Measurements from ENCODE around the gene NDST1.

Gene NDST1

GRCh38 chr5:150553402-150553801, 45.5 kb downstream of the NDST1 start:
- in situ Hi-C loops (cut with MboI; ENCODE audit: low pct_unique_long_range_greater_than_20kb, low sequenced_read_pairs, unreplicated experiment) = loop anchor here (25.0 kb wide), 1 partner anchor 259 kb away; no protein-coding TSS in a partner anchor
- TF ChIP-seq, protein P1, sequence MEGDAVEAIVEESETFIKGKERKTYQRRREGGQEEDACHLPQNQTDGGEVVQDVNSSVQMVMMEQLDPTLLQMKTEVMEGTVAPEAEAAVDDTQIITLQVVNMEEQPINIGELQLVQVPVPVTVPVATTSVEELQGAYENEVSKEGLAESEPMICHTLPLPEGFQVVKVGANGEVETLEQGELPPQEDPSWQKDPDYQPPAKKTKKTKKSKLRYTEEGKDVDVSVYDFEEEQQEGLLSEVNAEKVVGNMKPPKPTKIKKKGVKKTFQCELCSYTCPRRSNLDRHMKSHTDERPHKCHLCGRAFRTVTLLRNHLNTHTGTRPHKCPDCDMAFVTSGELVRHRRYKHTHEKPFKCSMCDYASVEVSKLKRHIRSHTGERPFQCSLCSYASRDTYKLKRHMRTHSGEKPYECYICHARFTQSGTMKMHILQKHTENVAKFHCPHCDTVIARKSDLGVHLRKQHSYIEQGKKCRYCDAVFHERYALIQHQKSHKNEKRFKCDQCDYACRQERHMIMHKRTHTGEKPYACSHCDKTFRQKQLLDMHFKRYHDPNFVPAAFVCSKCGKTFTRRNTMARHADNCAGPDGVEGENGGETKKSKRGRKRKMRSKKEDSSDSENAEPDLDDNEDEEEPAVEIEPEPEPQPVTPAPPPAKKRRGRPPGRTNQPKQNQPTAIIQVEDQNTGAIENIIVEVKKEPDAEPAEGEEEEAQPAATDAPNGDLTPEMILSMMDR (IDR thresholded peaks at IDR 0.05; ENCODE audit: extremely low read depth, insufficient read depth, missing control alignments) = no peak

DNA sequence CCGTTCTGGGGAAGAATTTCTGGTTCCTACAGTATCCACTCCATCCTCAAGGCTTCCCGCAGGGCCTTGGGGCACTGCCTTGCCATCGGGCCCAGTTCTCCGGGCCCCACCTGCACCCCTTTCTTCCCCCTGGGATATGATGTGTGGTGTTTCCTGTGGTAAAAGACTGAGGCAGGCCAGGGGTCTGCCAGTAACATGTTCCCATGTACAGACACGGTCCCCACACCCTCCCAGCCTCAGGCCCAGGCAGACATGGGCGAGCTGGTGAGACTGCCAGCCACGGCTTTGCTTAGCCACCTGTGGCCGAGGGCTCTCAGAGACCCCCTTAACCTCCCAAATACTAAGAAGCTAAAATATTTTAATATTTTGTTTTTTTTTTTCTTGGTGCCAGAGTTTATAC, 46.0 kb downstream of the NDST1 start:
- DNase-seq (ENCODE audit: low spot score) = no peak
- in situ Hi-C loops (cut with MboI; ENCODE audit: low pct_unique_long_range_greater_than_20kb, low sequenced_read_pairs, unreplicated experiment) = loop anchor here (25.0 kb wide), 1 partner anchor 258 kb away; no protein-coding TSS in a partner anchor
- TF ChIP-seq, protein P1 (IDR thresholded peaks at IDR 0.05; ENCODE audit: extremely low read depth, insufficient read depth, missing control alignments) = no peak

More at GRCh38 chr5:150553402-150553801, 45.5 kb downstream of the NDST1 start:
- no peak for DNase-seq (ENCODE audit: low spot score)

- in situ Hi-C loops (cut with MboI; ENCODE audit: low pct_unique_long_range_greater_than_20kb, low sequenced_read_pairs, unreplicated experiment) = loop anchor here (25.0 kb wide), 1 partner anchor 257 kb away; no protein-coding TSS in a partner anchor
- DNase-seq (ENCODE audit: low spot score) = no peak
- TF ChIP-seq, protein P1 (IDR thresholded peaks at IDR 0.05; ENCODE audit: extremely low read depth, insufficient read depth, missing control alignments) = no peak
Measured at GRCh38 chr5:150554857-150555256, 46.9 kb downstream of the NDST1 start.

GRCh38 chr5:150556106-150556505, 48.2 kb downstream of the NDST1 start:
- TF ChIP-seq, protein P1 (IDR thresholded peaks at IDR 0.05; ENCODE audit: extremely low read depth, insufficient read depth, missing control alignments) = no peak
- in situ Hi-C loops (cut with MboI; ENCODE audit: low pct_unique_long_range_greater_than_20kb, low sequenced_read_pairs, unreplicated experiment) = loop anchor here (25.0 kb wide), 1 partner anchor 256 kb away; no protein-coding TSS in a partner anchor
- DNase-seq (ENCODE audit: low spot score) = no peak

DNA sequence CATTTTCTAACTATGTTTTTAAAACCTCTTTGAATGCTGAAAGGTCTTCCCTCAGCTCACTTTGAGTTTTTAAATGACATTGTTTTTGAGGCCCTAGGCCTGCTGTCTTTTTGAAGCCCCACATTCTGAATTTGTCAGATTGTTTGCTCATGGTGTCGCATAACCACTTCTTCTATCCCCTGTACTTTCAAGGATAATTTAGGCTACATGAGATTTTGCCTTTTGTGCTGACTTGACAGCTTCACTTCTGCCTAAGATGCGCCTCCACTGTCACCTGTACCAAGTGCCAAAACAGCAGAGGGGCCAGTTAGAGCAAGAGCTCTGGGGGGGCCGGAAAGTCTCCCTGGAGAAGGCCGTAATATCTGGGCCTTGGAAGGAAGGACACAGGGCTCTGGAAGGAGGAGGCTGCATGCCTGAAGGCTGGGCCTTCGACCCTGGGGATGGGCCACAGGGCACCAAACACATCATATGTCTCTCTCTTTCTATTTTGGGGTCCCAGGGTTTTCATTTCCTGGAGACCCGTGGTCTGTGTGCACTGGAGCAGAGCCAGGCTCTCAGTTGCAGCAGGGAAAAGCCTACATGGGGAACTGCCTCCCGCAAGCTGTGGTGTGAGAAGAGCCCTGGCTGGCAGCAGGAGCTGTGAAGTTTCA, 49.1 kb downstream of the NDST1 start:
- DNase-seq (ENCODE audit: low spot score) = no peak
- in situ Hi-C loops (cut with MboI; ENCODE audit: low pct_unique_long_range_greater_than_20kb, low sequenced_read_pairs, unreplicated experiment) = loop anchor here (25.0 kb wide), 1 partner anchor 255 kb away; no protein-coding TSS in a partner anchor
- TF ChIP-seq, protein P1 (IDR thresholded peaks at IDR 0.05; ENCODE audit: extremely low read depth, insufficient read depth, missing control alignments) = no peak

DNA sequence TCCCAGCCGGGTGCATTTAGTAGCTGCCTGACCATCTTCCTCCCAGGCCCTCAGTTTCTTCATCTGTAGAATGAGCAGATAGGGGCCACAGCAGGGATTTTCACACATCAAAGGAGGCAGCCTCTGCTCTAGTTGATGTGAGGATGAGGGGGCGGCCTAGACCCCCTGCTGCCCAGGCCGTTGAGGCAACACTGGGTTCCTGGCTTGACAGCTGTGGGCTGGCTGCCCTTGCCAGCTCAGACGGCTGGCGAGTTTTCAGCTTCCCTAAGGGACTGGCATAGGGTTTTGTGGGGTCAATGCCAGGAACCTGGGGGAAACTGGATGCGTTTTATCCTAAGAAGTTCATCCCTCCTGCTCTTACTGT, 49.6 kb downstream of the NDST1 start:
- in situ Hi-C loops (cut with MboI; ENCODE audit: low pct_unique_long_range_greater_than_20kb, low sequenced_read_pairs, unreplicated experiment) = loop anchor here (25.0 kb wide), 1 partner anchor 255 kb away; no protein-coding TSS in a partner anchor
- no peak for DNase-seq (ENCODE audit: low spot score)
- TF ChIP-seq, protein P1 (IDR thresholded peaks at IDR 0.05; ENCODE audit: extremely low read depth, insufficient read depth, missing control alignments) = no peak

Measured in GM13977 (cell line).